ENCODE measurements around the gene OSBPL5.

DNA sequence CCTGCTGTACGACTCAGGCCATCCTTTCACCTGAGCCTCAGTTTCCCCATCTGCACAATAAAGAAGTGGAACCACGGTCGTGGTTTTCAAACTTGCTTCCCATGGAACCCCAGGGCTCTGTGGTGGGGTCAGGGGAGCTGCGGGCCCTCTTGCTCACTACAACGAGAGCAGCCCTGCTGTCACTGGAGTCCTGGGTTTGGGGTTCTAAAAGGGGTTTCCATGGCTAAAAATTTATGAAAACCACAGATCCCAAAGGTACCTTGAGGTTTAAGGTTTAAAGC is 62.5 kb downstream of the OSBPL5 start:
- TF ChIP-seq, protein P1, sequence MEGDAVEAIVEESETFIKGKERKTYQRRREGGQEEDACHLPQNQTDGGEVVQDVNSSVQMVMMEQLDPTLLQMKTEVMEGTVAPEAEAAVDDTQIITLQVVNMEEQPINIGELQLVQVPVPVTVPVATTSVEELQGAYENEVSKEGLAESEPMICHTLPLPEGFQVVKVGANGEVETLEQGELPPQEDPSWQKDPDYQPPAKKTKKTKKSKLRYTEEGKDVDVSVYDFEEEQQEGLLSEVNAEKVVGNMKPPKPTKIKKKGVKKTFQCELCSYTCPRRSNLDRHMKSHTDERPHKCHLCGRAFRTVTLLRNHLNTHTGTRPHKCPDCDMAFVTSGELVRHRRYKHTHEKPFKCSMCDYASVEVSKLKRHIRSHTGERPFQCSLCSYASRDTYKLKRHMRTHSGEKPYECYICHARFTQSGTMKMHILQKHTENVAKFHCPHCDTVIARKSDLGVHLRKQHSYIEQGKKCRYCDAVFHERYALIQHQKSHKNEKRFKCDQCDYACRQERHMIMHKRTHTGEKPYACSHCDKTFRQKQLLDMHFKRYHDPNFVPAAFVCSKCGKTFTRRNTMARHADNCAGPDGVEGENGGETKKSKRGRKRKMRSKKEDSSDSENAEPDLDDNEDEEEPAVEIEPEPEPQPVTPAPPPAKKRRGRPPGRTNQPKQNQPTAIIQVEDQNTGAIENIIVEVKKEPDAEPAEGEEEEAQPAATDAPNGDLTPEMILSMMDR (IDR thresholded peaks at IDR 0.05): no peak
- no peak for TF ChIP-seq ZFX (IDR thresholded peaks at IDR 0.05; ENCODE audit: borderline replicate concordance)
